HepG2 (cell line): ENCODE data around the gene LCK. TPM values are rescaled to one million over a fixed set of nuclear protein-coding genes. Genes with fewer than 3 reads are reported as not detected.
"Not testable (repeated sequence)": the region's sequence is repeated elsewhere in the genome, so short reads cannot be mapped to it uniquely, and the experiment has no call there.

Experiments
- ATAC-seq: fragments of 200-7000 bp; cut with Tn5 transposase; 3 replicates; pipeline ENCODE4 v1.9.1; 2020; ENCODE audit warnings: mild to moderate bottlenecking, moderate library complexity
- BruUV-seq: library from RNA; stranded (reverse); fragments of 400-500 nt; replicated peaks from 2 replicates; lab custom pipeline; 2021; lab: Mats Ljungman, UMichigan
- CTCF ChIA-PET: fragments of 300-600 bp; formaldehyde crosslinking; extraction: SDS; loops from one replicate; lab custom pipeline; 2021; ENCODE audit warnings: low total read pairs, inconsistent platforms, low intra/inter-chr PET ratio; lab: Yijun Ruan, JAX
- POLR2A ChIA-PET: fragments of 350-600 bp; sonication (Branson Sonifier 250); formaldehyde crosslinking; loops from one replicate; lab custom pipeline; 2020; ENCODE audit warnings: antibody characterized with exemption, inconsistent platforms; lab: Yijun Ruan, JAX
- DNase-seq: peaks from one replicate; pipeline ENCODE4 v3.0.0-alpha.2; 2015; ENCODE audit warnings: low spot score
- FAIRE-seq: peaks from 3 replicates; lab custom pipeline; 2011; peaks lifted over from hg19 to GRCh38; lab: Jason Lieb, UNC
- H2AFZ ChIP-seq: one replicate; pipeline ENCODE4 v1.6.1; 2011; ENCODE audit warnings: low read length, inconsistent platforms
- H3K27ac ChIP-seq: fragments of 300-600 bp; 3 replicates; pipeline ENCODE4 v1.8.0; 2011; ENCODE audit warnings: mixed run types, mild to moderate bottlenecking, mixed read lengths, low read length, inconsistent platforms; ENCODE audit not compliant: insufficient read depth; ENCODE audit errors: extremely low read length
- H3K27me3 ChIP-seq, 2 experiments: fragments of 200-600 bp in 1 of 2; 2 replicates in 1 of 2; 3 replicates in 1 of 2; pipeline versions ENCODE4 v1.6.0 to v1.8.0; 2011; ENCODE audit warnings: low read length in 2 of 2, mild to moderate bottlenecking in 2 of 2, moderate library complexity in 2 of 2, inconsistent platforms in 1 of 2; ENCODE audit not compliant: insufficient read depth in 2 of 2, control insufficient read depth in 1 of 2
- H3K36me3 ChIP-seq, 2 experiments: fragments of 200-600 bp in 1 of 2; replicated peaks in 1 of 2; 2 replicates in 1 of 2; 3 replicates in 1 of 2; pipeline versions ENCODE4 v1.5.1 to v1.8.0; 2011; ENCODE audit warnings: low read length in 2 of 2, inconsistent platforms in 1 of 2; ENCODE audit not compliant: insufficient read depth in 2 of 2, control insufficient read depth in 1 of 2
- H3K4me1 ChIP-seq: 2 replicates; pipeline ENCODE4 v1.5.1; 2012; ENCODE audit warnings: low read length, inconsistent platforms; ENCODE audit not compliant: insufficient read depth
- H3K4me2 ChIP-seq: 2 replicates; pipeline ENCODE4 v1.6.0; 2011; ENCODE audit warnings: low read depth, low read length, inconsistent platforms
- H3K4me3 ChIP-seq, 3 experiments: fragments of 200-600 bp in 1 of 3; sonication (generic), shearing (Covaris generic) in 1 of 3; replicated peaks in 1 of 3; 2 replicates each; pipeline ENCODE4 v1.5.1; 2011 to 2016; ENCODE audit warnings: low read length in 3 of 3, inconsistent platforms in 2 of 3, low read depth in 2 of 3, mild to moderate bottlenecking in 2 of 3, control low read depth in 1 of 3, mixed read lengths in 1 of 3; ENCODE audit not compliant: insufficient read depth in 1 of 3
- H3K79me2 ChIP-seq: one replicate; pipeline ENCODE4 v1.6.1; 2011; ENCODE audit warnings: low read length, inconsistent platforms; ENCODE audit not compliant: insufficient read depth
- H3K9ac ChIP-seq: 2 replicates; pipeline ENCODE4 v1.6.0; 2011; ENCODE audit warnings: mild to moderate bottlenecking, low read depth, low read length, inconsistent platforms; ENCODE audit not compliant: insufficient read depth
- H3K9me3 ChIP-seq: 2 replicates; pipeline ENCODE4 v1.5.1; 2012; ENCODE audit warnings: mild to moderate bottlenecking, low read length
- H4K20me1 ChIP-seq: 2 replicates; pipeline ENCODE4 v1.6.0; 2011; ENCODE audit warnings: inconsistent platforms, mild to moderate bottlenecking, low read length, moderate library complexity; ENCODE audit not compliant: insufficient read depth
- ATRX ChIP-seq: sonication (generic); formaldehyde crosslinking; IDR thresholded peaks from 2 replicates; pipeline ENCODE4 v1.4.0; 2020; ENCODE audit warnings: missing genetic modification reagents, borderline replicate concordance
- NR2F1 ChIP-seq, 2 experiments: fragments of 450-650 bp in 1 of 2; formaldehyde crosslinking in 1 of 2; IDR thresholded peaks; 2 replicates each; pipeline versions ENCODE4 v1.5.0 to v1.6.1; 2016 to 2020; ENCODE audit warnings: mild to moderate bottlenecking in 1 of 2, missing compliant biosample characterization in 1 of 2, missing genetic modification reagents in 1 of 2, moderate library complexity in 1 of 2
- SATB2 ChIP-seq: sonication (generic); formaldehyde crosslinking; IDR thresholded peaks from 2 replicates; pipeline ENCODE4 v1.5.0; 2020; ENCODE audit warnings: missing genetic modification reagents
- TEAD2 ChIP-seq: sonication (generic); formaldehyde crosslinking; IDR thresholded peaks from 2 replicates; pipeline ENCODE4 v1.9.0; 2021; ENCODE audit warnings: missing genetic modification reagents
- ZNF207 ChIP-seq: fragments of 450-650 bp; IDR thresholded peaks from 2 replicates; pipeline ENCODE4 v1.6.1; 2016; ENCODE audit warnings: antibody characterized with exemption, borderline replicate concordance
- ZNF234 ChIP-seq: sonication (generic); formaldehyde crosslinking; conservative IDR thresholded peaks from 2 replicates; pipeline ENCODE4 v1.5.1; 2020; ENCODE audit warnings: mild to moderate bottlenecking, missing genetic modification reagents
- ZNF446 ChIP-seq: sonication (generic); formaldehyde crosslinking; IDR thresholded peaks from 2 replicates; pipeline ENCODE4 v1.5.0; 2020; ENCODE audit warnings: mild to moderate bottlenecking, missing genetic modification reagents
- ZNF790 ChIP-seq: sonication (generic); formaldehyde crosslinking; IDR thresholded peaks from 2 replicates; pipeline ENCODE4 v1.8.0; 2022; ENCODE audit warnings: missing genetic modification reagents, mild to moderate bottlenecking, borderline replicate concordance
- WGBS: methylation state at CpG from one replicate; pipeline ENCODE4 v1.1.6; 2017; ENCODE audit warnings: low lambda C conversion rate; 5-methylcytosine and 5-hydroxymethylcytosine counted together
- in situ Hi-C: cut with HindIII; loops from 2 replicates; pipeline ENCODE4 v1.10.0; 2017; ENCODE audit warnings: low pct_unique_long_range_greater_than_20kb; ENCODE audit not compliant: extremely low pct_ligation_motif_present
- intact Hi-C: fragments of 100-400 bp; cut with micrococcal nuclease; formaldehyde crosslinking; loops from one replicate; pipeline ENCODE4 v1.10.0; 2022; ENCODE audit not compliant: unreplicated experiment
- polyA plus RNA-seq, 8 experiments: library from polyadenylated mRNA; depleted of rRNA in 3 of 8; stranded (reverse) in 7 of 8; unstranded in 1 of 8; fragments of >200 nt; fragmentation: Illumina TruSeq in 4 of 8; extraction: Trizol in 4 of 8; gene quantifications; 2 replicates each; pipeline versions ENCODE4 v1.2.1 to v1.2.3, GENCODE V29; 2011 to 2016; ENCODE audit warnings: low read depth in 4 of 8, missing spikeins in 1 of 8, mixed read lengths in 1 of 8; ENCODE audit not compliant: insufficient read depth in 1 of 8
- total RNA-seq, 5 experiments: library from RNA; depleted of rRNA; stranded (reverse); fragments of >200 nt; fragmentation: Illumina TruSeq; extraction: Trizol; gene quantifications; 2 replicates each; pipeline ENCODE4 v1.2.3, GENCODE V29; 2016; ENCODE audit warnings: low read depth in 1 of 5
- TF ChIP-seq, protein P1 (sequence below): sonication (generic); formaldehyde crosslinking; IDR thresholded peaks from 2 replicates; pipeline ENCODE4 v1.8.1; 2023; ENCODE audit warnings: mild to moderate bottlenecking, missing genetic modification reagents, borderline replicate concordance
- TF ChIP-seq, protein P2 (sequence below): sonication (generic); formaldehyde crosslinking; IDR thresholded peaks from 2 replicates; pipeline ENCODE4 v1.4.0; 2020; ENCODE audit warnings: mild to moderate bottlenecking, missing genetic modification reagents

Gene LCK
- total and polyA plus RNA-seq, 2 of the 13 experiments (the other 11 are each of a cell fraction or from before 2014, with no cell fraction given), result 0.93 to 1.8 TPM

DNA sequence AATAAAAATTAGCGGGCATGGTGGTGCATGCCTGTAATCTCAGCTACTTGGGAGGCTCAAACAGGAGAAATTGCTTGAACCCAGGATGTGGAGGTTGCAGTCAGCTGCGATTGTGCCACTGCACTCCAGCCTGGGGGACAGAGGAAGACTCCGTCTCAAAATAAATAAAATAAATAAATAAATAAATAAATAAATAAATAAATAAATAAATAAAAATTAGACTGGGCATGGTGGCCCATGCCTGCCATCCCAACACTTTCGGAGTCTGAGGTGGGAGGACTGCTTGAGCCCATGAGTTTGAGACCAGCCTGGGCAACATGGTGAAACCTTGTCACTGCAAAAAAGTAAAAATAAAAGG is 12.2 kb downstream of the LCK start:
- H3K79me2 ChIP-seq, H3K4me3 ChIP-seq, H2AFZ ChIP-seq, H3K4me2 ChIP-seq, H4K20me1 ChIP-seq, H3K36me3 ChIP-seq, in situ Hi-C loops, ATAC-seq, CTCF ChIA-PET, H3K27me3 ChIP-seq, H3K9me3 ChIP-seq, POLR2A ChIA-PET, DNase-seq, H3K9ac ChIP-seq, H3K27ac ChIP-seq, FAIRE-seq, intact Hi-C loops, BruUV-seq: not testable (repeated sequence)
- peaks cover 42% of the 10 kb centered on the region for H3K4me1 ChIP-seq
- 71% methylated on average over 4 of the region's 4 CpGs for WGBS

DNA sequence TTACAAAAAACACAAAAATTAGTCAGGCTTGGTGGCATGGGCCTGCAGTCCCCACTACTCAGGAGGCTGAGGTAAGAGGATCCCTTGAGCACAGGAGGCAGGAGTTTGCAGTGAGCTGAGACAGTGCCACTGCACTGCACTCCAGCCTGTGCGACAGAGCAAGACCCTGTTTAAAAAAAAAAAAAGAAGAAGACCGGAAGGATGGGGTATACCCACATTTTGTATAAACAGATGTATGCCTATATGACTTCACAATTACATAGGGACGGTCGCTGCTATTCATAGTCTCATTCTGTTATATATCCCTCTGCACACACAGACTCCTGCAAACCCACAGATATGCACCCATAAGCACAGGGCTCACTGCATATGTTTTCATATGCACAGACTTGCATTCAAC is 12.7 kb downstream of the LCK start:
- 0 out of 5 replicates have a peak, but pooled peaks cover 0 to 2% of the 10 kb centered on the region in 2 experiments for H3K27me3 ChIP-seq
- no peaks in the 10 kb centered on the region for H3K9me3 ChIP-seq
- DNase-seq (no peak), ATAC-seq (no peak)
- in situ Hi-C loops, result no loop called here
- H2AFZ ChIP-seq, result no peak overlapping the region
- no peak overlapping the region for H3K4me3 ChIP-seq
- POLR2A ChIA-PET, result no interaction called here
- no peaks in the 10 kb centered on the region for H3K36me3 ChIP-seq
- no peak overlapping the region for H3K27ac ChIP-seq
- WGBS, result 42% methylated on average over 4 of the region's 4 CpGs
- CTCF ChIA-PET, result no interaction called here
- H3K79me2 ChIP-seq, result no peaks in the 10 kb centered on the region
- no peak overlapping the region for H3K4me2 ChIP-seq
- H3K4me1 ChIP-seq, result peaks cover 42% of the 10 kb centered on the region
- H3K9ac ChIP-seq, result no peak overlapping the region
- TF ChIP-seq ZNF446 (no peak), SATB2 (CRISPR knock-in tag) (no peak), ATRX (CRISPR knock-in tag) (no peak), NR2F1 (CRISPR knock-in tag; IDR thresholded peaks at IDR 0.05) (no peak), ZNF207 (no peak), TEAD2 (CRISPR knock-in tag) (no peak), ZNF790 (CRISPR knock-in tag) (no peak), ZNF234 (CRISPR knock-in tag) (no peak)
- TF ChIP-seq, protein P1, sequence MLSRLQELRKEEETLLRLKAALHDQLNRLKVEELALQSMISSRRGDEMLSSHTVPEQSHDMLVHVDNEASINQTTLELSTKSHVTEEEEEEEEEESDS (CRISPR knock-in tag), result no peak
- TF ChIP-seq, protein P2, sequence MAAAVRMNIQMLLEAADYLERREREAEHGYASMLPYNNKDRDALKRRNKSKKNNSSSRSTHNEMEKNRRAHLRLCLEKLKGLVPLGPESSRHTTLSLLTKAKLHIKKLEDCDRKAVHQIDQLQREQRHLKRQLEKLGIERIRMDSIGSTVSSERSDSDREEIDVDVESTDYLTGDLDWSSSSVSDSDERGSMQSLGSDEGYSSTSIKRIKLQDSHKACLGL, result no peak
- TF ChIP-seq, all 625 proteins: peak for 0
- BruUV-seq, result no TSS peak
- FAIRE-seq, result no peak
- intact Hi-C loops, result no loop called here
- no peaks in the 10 kb centered on the region for H4K20me1 ChIP-seq
